Activated naive CD8-positive, alpha-beta T cell treated with anti-CD3 and anti-CD28 coated beads, Interleukin-2, amount 10 ng/mL, durations not matched to agents 7 days and 5 days (primary cell): ENCODE data around the gene SLC24A3. TPM values are rescaled to one million over a fixed set of nuclear protein-coding genes. Genes with fewer than 3 reads are reported as not detected.

Experiments used
- ATAC-seq: fragments of 150-1000 bp; cut with Tn5 transposase; one replicate; pipeline ENCODE4 v1.10.0; 2021; ENCODE audit warnings: low read depth, moderate library complexity
- POLR2A ChIA-PET: fragments of 350-600 bp; sonication (Branson Sonifier 250); formaldehyde crosslinking; loops from one replicate; lab custom pipeline; 2021; ENCODE audit warnings: antibody characterized with exemption; lab: Charles Lee
- DNase-seq: peaks from one replicate; pipeline ENCODE4 v3.0.0; 2021
- H3K27ac Mint-ChIP-seq: one replicate; pipeline ENCODE4 v1.8.0; 2022; ENCODE audit warnings: mild to moderate bottlenecking, mixed read lengths
- H3K27me3 Mint-ChIP-seq: one replicate; pipeline ENCODE4 v1.8.0; 2022; ENCODE audit warnings: mild to moderate bottlenecking, moderate library complexity, mixed read lengths
- H3K36me3 Mint-ChIP-seq: one replicate; pipeline ENCODE4 v1.8.0; 2021; ENCODE audit warnings: mild to moderate bottlenecking, mixed read lengths
- H3K4me1 Mint-ChIP-seq: one replicate; pipeline ENCODE4 v1.8.0; 2021; ENCODE audit warnings: mixed read lengths
- H3K4me3 Mint-ChIP-seq: one replicate; pipeline ENCODE4 v1.8.0; 2022; ENCODE audit warnings: mild to moderate bottlenecking, moderate library complexity, mixed read lengths
- H3K9me3 Mint-ChIP-seq: one replicate; pipeline ENCODE4 v1.8.0; 2021; ENCODE audit warnings: mixed read lengths
- total RNA-seq, 2 experiments: library from RNA; stranded (reverse); gene quantifications; one replicate each; pipeline ENCODE4 v1.2.3, GENCODE V29; 2021

The SLC24A3 gene
- total RNA-seq, 2 experiments from 2014 or later = not detected

- H3K4me1 Mint-ChIP-seq = no peaks in the 10 kb centered on the region
- H3K36me3 Mint-ChIP-seq = no peaks in the 10 kb centered on the region
- no peak for ATAC-seq
These were observed 174.8 kb downstream of the SLC24A3 start for GRCh38 chr20:19387251-19387650.

GRCh38 chr20:19392344-19393130, 180.1 kb downstream of the SLC24A3 start:
- Mint-ChIP-seq H3K4me1 (peaks cover 7% of the 10 kb centered on the region), H3K9me3 (peaks cover 17% of the 10 kb centered on the region), H3K27me3 (peaks cover 4% of the 10 kb centered on the region), H3K4me3 (no peak overlapping the region), H3K27ac (no peak overlapping the region), H3K36me3 (peaks cover under 1% of the 10 kb centered on the region)
- POLR2A ChIA-PET = no interaction called here
- ATAC-seq = no peak
- no peak for DNase-seq

More at GRCh38 chr20:19387251-19387650, 174.8 kb downstream of the SLC24A3 start:
- H3K27ac Mint-ChIP-seq = no peak overlapping the region
- peaks cover 19% of the 10 kb centered on the region for H3K27me3 Mint-ChIP-seq
- H3K4me3 Mint-ChIP-seq = no peak overlapping the region
- DNase-seq = no peak
- peaks cover 5% of the 10 kb centered on the region for H3K9me3 Mint-ChIP-seq
- POLR2A ChIA-PET = no interaction called here

GRCh38 chr20:19396460-19397081, 184.1 kb downstream of the SLC24A3 start:
- Mint-ChIP-seq H3K27me3 (no peaks in the 10 kb centered on the region), H3K36me3 (peaks cover 11% of the 10 kb centered on the region), H3K4me3 (no peak overlapping the region), H3K9me3 (peaks cover 25% of the 10 kb centered on the region), H3K27ac (no peak overlapping the region), H3K4me1 (peaks cover 7% of the 10 kb centered on the region)
- no peak for ATAC-seq
- DNase-seq = no peak
- POLR2A ChIA-PET = no interaction called here

- Mint-ChIP-seq H3K9me3 (peaks cover 25% of the 10 kb centered on the region), H3K4me3 (no peak overlapping the region), H3K27me3 (no peaks in the 10 kb centered on the region), H3K36me3 (peaks cover 11% of the 10 kb centered on the region), H3K4me1 (peaks cover 7% of the 10 kb centered on the region), H3K27ac (no peak overlapping the region)
- DNase-seq (no peak), ATAC-seq (no peak)
- POLR2A ChIA-PET = interaction anchor here (0.6 kb wide), 1 partner anchor 37 kb away, joined by 3 read pairs; no protein-coding TSS in a partner anchor
These were observed 184.8 kb downstream of the SLC24A3 start for GRCh38 chr20:19397226-19397625.

- ATAC-seq (peak; percentile 67), DNase-seq (no peak)
- Mint-ChIP-seq H3K27me3 (no peaks in the 10 kb centered on the region), H3K36me3 (peaks cover 12% of the 10 kb centered on the region), H3K4me1 (peaks cover 5% of the 10 kb centered on the region), H3K4me3 (no peak overlapping the region), H3K27ac (no peak overlapping the region), H3K9me3 (peaks cover 23% of the 10 kb centered on the region)
- POLR2A ChIA-PET = interaction anchor here (0.6 kb wide), 1 partner anchor 37 kb away, joined by 3 read pairs; no protein-coding TSS in a partner anchor
These were observed 185.2 kb downstream of the SLC24A3 start for GRCh38 chr20:19397666-19398065.

GRCh38 chr20:19401096-19401495, 188.7 kb downstream of the SLC24A3 start:
- Mint-ChIP-seq H3K27me3 (peaks cover 8% of the 10 kb centered on the region), H3K36me3 (peaks cover 12% of the 10 kb centered on the region), H3K4me1 (no peaks in the 10 kb centered on the region), H3K4me3 (no peak overlapping the region), H3K9me3 (peaks cover 19% of the 10 kb centered on the region), H3K27ac (no peak overlapping the region)
- no peak for DNase-seq
- ATAC-seq = no peak
- POLR2A ChIA-PET = no interaction called here

- POLR2A ChIA-PET = no interaction called here
- ATAC-seq = no peak
- DNase-seq = no peak
- no peak overlapping the region for H3K4me3 Mint-ChIP-seq
- peaks cover 8% of the 10 kb centered on the region for H3K36me3 Mint-ChIP-seq
- H3K27ac Mint-ChIP-seq = no peak overlapping the region
- peaks cover 13% of the 10 kb centered on the region for H3K9me3 Mint-ChIP-seq
- H3K4me1 Mint-ChIP-seq = no peaks in the 10 kb centered on the region
- peaks cover 11% of the 10 kb centered on the region for H3K27me3 Mint-ChIP-seq
These were observed 191.1 kb downstream of the SLC24A3 start for GRCh38 chr20:19403549-19403948.

GRCh38 chr20:19404826-19405225, 192.4 kb downstream of the SLC24A3 start:
- H3K4me3 Mint-ChIP-seq = no peak overlapping the region
- POLR2A ChIA-PET = no interaction called here
- H3K27me3 Mint-ChIP-seq = peaks cover 14% of the 10 kb centered on the region
- H3K9me3 Mint-ChIP-seq = peaks cover 5% of the 10 kb centered on the region
- no peaks in the 10 kb centered on the region for H3K4me1 Mint-ChIP-seq
- no peak for DNase-seq
- H3K36me3 Mint-ChIP-seq = peaks cover 1% of the 10 kb centered on the region
- ATAC-seq = no peak
- no peak overlapping the region for H3K27ac Mint-ChIP-seq

GRCh38 chr20:19405958-19406357, 193.5 kb downstream of the SLC24A3 start:
- no peak overlapping the region for H3K27ac Mint-ChIP-seq
- POLR2A ChIA-PET = no interaction called here

GRCh38 chr20:19406381-19406780, 193.9 kb downstream of the SLC24A3 start:
- Mint-ChIP-seq H3K4me1 (no peaks in the 10 kb centered on the region), H3K4me3 (no peak overlapping the region)
- POLR2A ChIA-PET = no interaction called here

More at GRCh38 chr20:19405958-19406357, 193.5 kb downstream of the SLC24A3 start:
- ATAC-seq = no peak
- DNase-seq = no peak
- H3K9me3 Mint-ChIP-seq = no peaks in the 10 kb centered on the region
- H3K4me3 Mint-ChIP-seq = no peak overlapping the region
- peaks cover 20% of the 10 kb centered on the region for H3K27me3 Mint-ChIP-seq
- peaks cover 1% of the 10 kb centered on the region for H3K36me3 Mint-ChIP-seq
- H3K4me1 Mint-ChIP-seq = no peaks in the 10 kb centered on the region

GRCh38 chr20:19407196-19407595, 194.8 kb downstream of the SLC24A3 start:
- no peak for ATAC-seq
- peaks cover 1% of the 10 kb centered on the region for H3K36me3 Mint-ChIP-seq
- no peaks in the 10 kb centered on the region for H3K9me3 Mint-ChIP-seq
- H3K4me1 Mint-ChIP-seq = no peaks in the 10 kb centered on the region
- H3K27me3 Mint-ChIP-seq = peaks cover 21% of the 10 kb centered on the region
- H3K27ac Mint-ChIP-seq = no peak overlapping the region
- POLR2A ChIA-PET = no interaction called here
- no peak overlapping the region for H3K4me3 Mint-ChIP-seq
- no peak for DNase-seq

More at GRCh38 chr20:19406381-19406780, 193.9 kb downstream of the SLC24A3 start:
- ATAC-seq (no peak), DNase-seq (no peak)
- H3K36me3 Mint-ChIP-seq = peaks cover 1% of the 10 kb centered on the region
- H3K27me3 Mint-ChIP-seq = peaks cover 20% of the 10 kb centered on the region
- no peaks in the 10 kb centered on the region for H3K9me3 Mint-ChIP-seq
- no peak overlapping the region for H3K27ac Mint-ChIP-seq

GRCh38 chr20:19407736-19408135, 195.3 kb downstream of the SLC24A3 start:
- Mint-ChIP-seq H3K27ac (no peak overlapping the region), H3K36me3 (no peaks in the 10 kb centered on the region), H3K27me3 (peaks cover 24% of the 10 kb centered on the region), H3K9me3 (no peaks in the 10 kb centered on the region), H3K4me3 (no peak overlapping the region), H3K4me1 (no peaks in the 10 kb centered on the region)
- DNase-seq (no peak), ATAC-seq (no peak)
- POLR2A ChIA-PET = no interaction called here

- Mint-ChIP-seq H3K27me3 (peaks cover 24% of the 10 kb centered on the region), H3K27ac (no peak overlapping the region), H3K4me1 (no peaks in the 10 kb centered on the region), H3K4me3 (no peak overlapping the region), H3K9me3 (no peaks in the 10 kb centered on the region), H3K36me3 (no peaks in the 10 kb centered on the region)
- POLR2A ChIA-PET = no interaction called here
- no peak for ATAC-seq
- no peak for DNase-seq
These were observed 196.5 kb downstream of the SLC24A3 start for GRCh38 chr20:19408971-19409370.

GRCh38 chr20:19411811-19412210, 199.4 kb downstream of the SLC24A3 start:
- no peak for ATAC-seq
- Mint-ChIP-seq H3K4me1 (peaks cover 5% of the 10 kb centered on the region), H3K36me3 (no peaks in the 10 kb centered on the region), H3K4me3 (no peak overlapping the region), H3K27me3 (peaks cover 22% of the 10 kb centered on the region), H3K27ac (no peak overlapping the region), H3K9me3 (peaks cover 2% of the 10 kb centered on the region)
- DNase-seq = no peak
- POLR2A ChIA-PET = no interaction called here
